DOHH2 (cell line): ENCODE measurements around the gene HOXC6.

Experiments used
- EZH2phosphoT487 ChIP-seq: fragments of 200-600 bp; sonication (generic); IDR thresholded peaks from 2 replicates; pipeline ENCODE4 v1.6.1; 2017; ENCODE audit warnings: borderline replicate concordance, mild to moderate bottlenecking, antibody characterized with exemption, low read length, moderate library complexity, mixed read lengths
- TF ChIP-seq, protein P1 (sequence below): fragments of 200-600 bp; sonication (generic); IDR thresholded peaks from one replicate; pipeline ENCODE4 v1.5.1; 2014; ENCODE audit warnings: antibody characterized with exemption, mild to moderate bottlenecking, low read depth, low read length; ENCODE audit not compliant: poor library complexity, severe bottlenecking

GRCh38 chr12:54045868-54046521, 17.8 kb downstream of the HOXC6 start:
- TF ChIP-seq, protein P1, sequence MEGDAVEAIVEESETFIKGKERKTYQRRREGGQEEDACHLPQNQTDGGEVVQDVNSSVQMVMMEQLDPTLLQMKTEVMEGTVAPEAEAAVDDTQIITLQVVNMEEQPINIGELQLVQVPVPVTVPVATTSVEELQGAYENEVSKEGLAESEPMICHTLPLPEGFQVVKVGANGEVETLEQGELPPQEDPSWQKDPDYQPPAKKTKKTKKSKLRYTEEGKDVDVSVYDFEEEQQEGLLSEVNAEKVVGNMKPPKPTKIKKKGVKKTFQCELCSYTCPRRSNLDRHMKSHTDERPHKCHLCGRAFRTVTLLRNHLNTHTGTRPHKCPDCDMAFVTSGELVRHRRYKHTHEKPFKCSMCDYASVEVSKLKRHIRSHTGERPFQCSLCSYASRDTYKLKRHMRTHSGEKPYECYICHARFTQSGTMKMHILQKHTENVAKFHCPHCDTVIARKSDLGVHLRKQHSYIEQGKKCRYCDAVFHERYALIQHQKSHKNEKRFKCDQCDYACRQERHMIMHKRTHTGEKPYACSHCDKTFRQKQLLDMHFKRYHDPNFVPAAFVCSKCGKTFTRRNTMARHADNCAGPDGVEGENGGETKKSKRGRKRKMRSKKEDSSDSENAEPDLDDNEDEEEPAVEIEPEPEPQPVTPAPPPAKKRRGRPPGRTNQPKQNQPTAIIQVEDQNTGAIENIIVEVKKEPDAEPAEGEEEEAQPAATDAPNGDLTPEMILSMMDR = no peak
- no peak for TF ChIP-seq EZH2phosphoT487
